IMR-90 (cell line): ENCODE results near the gene ARHGEF4. TPM values are rescaled to one million over a fixed set of nuclear protein-coding genes. Genes with fewer than 3 reads are reported as not detected.

Experiments
- ATAC-seq: fragments of 200-7000 bp; cut with Tn5 transposase; 2 replicates; pipeline ENCODE4 v1.9.1; 2020; ENCODE audit warnings: low read depth, mild to moderate bottlenecking, moderate library complexity
- BruUV-seq: library from RNA; stranded (reverse); fragments of 400-500 nt; replicated peaks from 2 replicates; lab custom pipeline; 2021; lab: Mats Ljungman, UMichigan
- CTCF ChIA-PET: fragments of 300-600 bp; formaldehyde crosslinking; extraction: SDS; loops from one replicate; lab custom pipeline; 2021; ENCODE audit warnings: antibody characterized with exemption; lab: Yijun Ruan, JAX
- POLR2A ChIA-PET: fragments of 300-600 bp; sonication (Branson Sonifier 250); formaldehyde crosslinking; loops from one replicate; lab custom pipeline; 2022; ENCODE audit warnings: antibody characterized with exemption; ENCODE audit not compliant: unreplicated experiment; lab: Charles Lee
- DNase-seq: peaks from one replicate; pipeline ENCODE4 v3.0.0; 2013
- H2AFZ ChIP-seq: replicated peaks from 2 replicates; pipeline ENCODE3; 2013; ENCODE audit warnings: low read length, mild to moderate bottlenecking; ENCODE audit not compliant: poor library complexity
- H2AK5ac ChIP-seq: 2 replicates; pipeline ENCODE4 v1.6.1; 2013; ENCODE audit warnings: low read depth, low read length, inconsistent platforms
- H2AK9ac ChIP-seq: replicated peaks from 2 replicates; pipeline ENCODE3; 2013; ENCODE audit warnings: mild to moderate bottlenecking, low read depth, low read length, moderate library complexity; ENCODE audit not compliant: poor library complexity
- H2BK120ac ChIP-seq: 2 replicates; pipeline ENCODE4 v1.6.1; 2013; ENCODE audit warnings: low read depth, low read length, inconsistent platforms
- H2BK15ac ChIP-seq: 3 replicates; pipeline ENCODE4 v1.6.1; 2013; ENCODE audit warnings: low read depth, low read length, inconsistent platforms
- H2BK20ac ChIP-seq: 2 replicates; pipeline ENCODE4 v1.6.1; 2013; ENCODE audit warnings: low read depth, mild to moderate bottlenecking, inconsistent platforms, low read length, moderate library complexity
- H2BK5ac ChIP-seq: 2 replicates; pipeline ENCODE4 v1.6.1; 2013; ENCODE audit warnings: mild to moderate bottlenecking, low read depth, low read length, inconsistent platforms; ENCODE audit not compliant: poor library complexity, severe bottlenecking
- H3K14ac ChIP-seq: replicated peaks from 2 replicates; pipeline ENCODE4 v1.6.1; 2013; ENCODE audit warnings: low read depth, low read length, inconsistent platforms
- H3K18ac ChIP-seq: 2 replicates; pipeline ENCODE4 v1.6.1; 2013; ENCODE audit warnings: low read depth, low read length, control low read depth
- H3K23ac ChIP-seq: 2 replicates; pipeline ENCODE4 v1.6.1; 2013; ENCODE audit warnings: low read depth, low read length, inconsistent platforms
- H3K27ac ChIP-seq: 2 replicates; pipeline ENCODE4 v1.5.1; 2013; ENCODE audit warnings: mild to moderate bottlenecking, control low read depth, low read length; ENCODE audit not compliant: insufficient read depth
- H3K27me3 ChIP-seq: 2 replicates; pipeline ENCODE4 v1.6.1; 2013; ENCODE audit warnings: low read length; ENCODE audit not compliant: control insufficient read depth, insufficient read depth
- H3K36me3 ChIP-seq: 2 replicates; pipeline ENCODE4 v1.6.1; 2013; ENCODE audit warnings: low read length, mixed read lengths; ENCODE audit not compliant: control insufficient read depth, insufficient read depth
- H3K4ac ChIP-seq: 2 replicates; pipeline ENCODE4 v1.6.1; 2013; ENCODE audit warnings: low read depth, low read length, inconsistent platforms
- H3K4me1 ChIP-seq: 2 replicates; pipeline ENCODE4 v1.6.1; 2013; ENCODE audit warnings: low read length, mixed read lengths; ENCODE audit not compliant: control insufficient read depth, insufficient read depth
- H3K4me2 ChIP-seq: 2 replicates; pipeline ENCODE4 v1.6.1; 2013; ENCODE audit warnings: low read depth, mild to moderate bottlenecking, control low read depth, low read length, moderate library complexity
- H3K4me3 ChIP-seq: 2 replicates; pipeline ENCODE4 v1.5.1; 2013; ENCODE audit warnings: low read depth, mild to moderate bottlenecking, control low read depth, low read length, moderate library complexity; ENCODE audit not compliant: insufficient read depth
- H3K56ac ChIP-seq: 2 replicates; pipeline ENCODE4 v1.6.1; 2013; ENCODE audit warnings: low read length, inconsistent platforms; ENCODE audit not compliant: insufficient read depth; ENCODE audit errors: extremely low read depth
- H3K79me1 ChIP-seq, 2 experiments: 2 replicates each; pipeline ENCODE4 v1.6.1; 2013; ENCODE audit warnings: low read length in 2 of 2, inconsistent platforms in 1 of 2, low read depth in 1 of 2
- H3K9ac ChIP-seq: 2 replicates; pipeline ENCODE4 v1.6.1; 2013; ENCODE audit warnings: low read depth, low read length, control low read depth
- H3K9me1 ChIP-seq: 2 replicates; pipeline ENCODE4 v1.6.1; 2013; ENCODE audit warnings: low read length, inconsistent platforms; ENCODE audit not compliant: insufficient read depth
- H3K9me3 ChIP-seq: 2 replicates; pipeline ENCODE4 v1.6.1; 2013; ENCODE audit warnings: low read length; ENCODE audit not compliant: control insufficient read depth, insufficient read depth
- H4K20me1 ChIP-seq: 2 replicates; pipeline ENCODE4 v1.6.1; 2013; ENCODE audit warnings: low read length, inconsistent platforms; ENCODE audit not compliant: insufficient read depth
- H4K5ac ChIP-seq: 2 replicates; pipeline ENCODE4 v1.6.1; 2013; ENCODE audit warnings: mild to moderate bottlenecking, low read depth, low read length, control low read depth
- H4K8ac ChIP-seq, 2 experiments: 2 replicates each; pipeline ENCODE4 v1.6.1; 2013; ENCODE audit warnings: low read depth in 2 of 2, low read length in 2 of 2, control low read depth in 1 of 2, inconsistent platforms in 1 of 2
- H4K91ac ChIP-seq: 2 replicates; pipeline ENCODE4 v1.6.1; 2013; ENCODE audit warnings: low read depth, low read length, inconsistent platforms; ENCODE audit not compliant: insufficient read depth
- CEBPB ChIP-seq: IDR thresholded peaks from 2 replicates; pipeline ENCODE4 v1.6.1; 2012; ENCODE audit warnings: low read depth, low read length, improper control_type of control experiment
- RCOR1 ChIP-seq: IDR thresholded peaks from 2 replicates; pipeline ENCODE4 v1.6.1; 2012; ENCODE audit warnings: mild to moderate bottlenecking, low read length, improper control_type of control experiment; ENCODE audit not compliant: insufficient replicate concordance
- SMC3 ChIP-seq: fragments of 150-350 bp; IDR thresholded peaks from 2 replicates; pipeline ENCODE4 v1.6.1; 2016; ENCODE audit warnings: low read depth, mild to moderate bottlenecking, antibody characterized with exemption, low read length, moderate library complexity
- WGBS, 2 experiments: methylation state at CpG; one replicate each; pipeline versions ENCODE4 v1.1.5 to v1.1.7; 2013; ENCODE audit warnings: missing lambda C conversion rate in 2 of 2; ENCODE audit not compliant: insufficient read length in 1 of 2; ENCODE audit errors: extremely low coverage in 2 of 2; 5-methylcytosine and 5-hydroxymethylcytosine counted together
- dilution Hi-C: fragments of 300-500 bp; cut with HindIII; formaldehyde crosslinking; loops from one replicate; pipeline ENCODE4 v1.14.3; 2018; ENCODE audit warnings: low sequenced_read_pairs; ENCODE audit not compliant: unreplicated experiment
- in situ Hi-C: fragments of 300-500 bp; cut with MboI; formaldehyde crosslinking; loops from 3 replicates; pipeline ENCODE4 v1.14.3; 2019; ENCODE audit warnings: low sequenced_read_pairs, inconsistent platforms, mixed read lengths
- intact Hi-C: fragments of 100-400 bp; cut with micrococcal nuclease; formaldehyde crosslinking; loops from 2 replicates; pipeline ENCODE4 v1.10.0; 2022
- polyA plus RNA-seq, 3 experiments: library from polyadenylated mRNA; depleted of rRNA; stranded (reverse); fragments of >200 nt; gene quantifications; 2 replicates each; pipeline ENCODE4 v1.2.3, GENCODE V29; 2012; ENCODE audit warnings: low replicate concordance in 1 of 3
- total RNA-seq: library from RNA; depleted of rRNA; stranded (reverse); fragments of >200 nt; gene quantifications from 2 replicates; pipeline ENCODE4 v1.2.3, GENCODE V29; 2012
- TF ChIP-seq, protein P1 (sequence below): conservative IDR thresholded peaks from 2 replicates; pipeline ENCODE4 v1.5.1; 2012; ENCODE audit warnings: mild to moderate bottlenecking, low read depth, low read length, improper control_type of control experiment
- TF ChIP-seq, protein P2 (sequence below): fragments of 150-350 bp; IDR thresholded peaks from 2 replicates; pipeline ENCODE4 v1.6.1; 2017; ENCODE audit warnings: mild to moderate bottlenecking, antibody characterized with exemption, low read length, low read depth

Gene ARHGEF4
- total and polyA plus RNA-seq, 2 of the 4 experiments (the other 2 are of a cell fraction): 2.7 to 5.0 TPM

DNA sequence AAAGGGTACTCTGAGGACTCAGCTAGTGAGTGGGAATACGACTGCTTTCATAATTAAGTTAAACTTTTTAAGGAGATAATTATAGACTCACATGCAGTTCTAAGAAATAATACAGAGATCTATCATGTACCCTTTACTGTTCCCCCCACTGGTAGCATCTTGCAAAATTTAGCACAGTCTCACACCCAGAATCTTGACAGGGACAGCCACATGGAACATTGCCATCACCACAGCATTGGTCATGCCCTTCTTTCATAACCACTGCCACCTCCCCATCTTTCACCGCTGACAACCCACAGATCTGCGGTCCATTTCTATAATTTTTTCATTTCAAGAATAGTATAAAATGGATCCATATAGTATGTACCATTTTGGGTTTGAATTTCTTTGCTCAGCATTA is 37.8 kb downstream of the ARHGEF4 start:
- Histone ChIP-seq H2BK20ac (no peak overlapping the region), H3K23ac (no peak overlapping the region), H3K4me2 (no peak overlapping the region), H3K79me1 (no peaks in the 10 kb centered on the region), H4K91ac (no peak overlapping the region), H3K18ac (no peak overlapping the region), H2AK9ac (no peak overlapping the region), H3K56ac (no peak overlapping the region), H3K14ac (no peak overlapping the region), H4K20me1 (no peaks in the 10 kb centered on the region), H3K36me3 (no peaks in the 10 kb centered on the region), H3K27me3 (peaks cover 3% of the 10 kb centered on the region; the same call in 1 of the 2 replicates), H3K9me1 (no peaks in the 10 kb centered on the region), H3K27ac (no peak overlapping the region), H3K4me1 (no peaks in the 10 kb centered on the region), H3K4ac (no peak overlapping the region), H2BK15ac (no peak overlapping the region), H3K4me3 (no peak overlapping the region), H2AK5ac (no peak overlapping the region), H3K9ac (no peak overlapping the region), H2BK5ac (no peak overlapping the region), H2AFZ (no peak overlapping the region), H4K5ac (no peak overlapping the region), H4K8ac (no peak overlapping the region), H2BK120ac (no peak overlapping the region), H3K9me3 (no peaks in the 10 kb centered on the region)
- in situ Hi-C loops: loop anchor here (5.0 kb wide), 1 partner anchor 72 kb away; no protein-coding TSS in a partner anchor
- ChIA-PET CTCF (interaction anchor here (1.2 to 1.9 kb wide), 2 partner anchors 9 to 77 kb away, joined by 4 to 18 read pairs; no protein-coding TSS in a partner anchor), POLR2A (no interaction called here)
- ATAC-seq (no peak), DNase-seq (no peak)
- intact Hi-C loops: no loop called here
- no peak for TF ChIP-seq CEBPB
- TF ChIP-seq, protein P1, sequence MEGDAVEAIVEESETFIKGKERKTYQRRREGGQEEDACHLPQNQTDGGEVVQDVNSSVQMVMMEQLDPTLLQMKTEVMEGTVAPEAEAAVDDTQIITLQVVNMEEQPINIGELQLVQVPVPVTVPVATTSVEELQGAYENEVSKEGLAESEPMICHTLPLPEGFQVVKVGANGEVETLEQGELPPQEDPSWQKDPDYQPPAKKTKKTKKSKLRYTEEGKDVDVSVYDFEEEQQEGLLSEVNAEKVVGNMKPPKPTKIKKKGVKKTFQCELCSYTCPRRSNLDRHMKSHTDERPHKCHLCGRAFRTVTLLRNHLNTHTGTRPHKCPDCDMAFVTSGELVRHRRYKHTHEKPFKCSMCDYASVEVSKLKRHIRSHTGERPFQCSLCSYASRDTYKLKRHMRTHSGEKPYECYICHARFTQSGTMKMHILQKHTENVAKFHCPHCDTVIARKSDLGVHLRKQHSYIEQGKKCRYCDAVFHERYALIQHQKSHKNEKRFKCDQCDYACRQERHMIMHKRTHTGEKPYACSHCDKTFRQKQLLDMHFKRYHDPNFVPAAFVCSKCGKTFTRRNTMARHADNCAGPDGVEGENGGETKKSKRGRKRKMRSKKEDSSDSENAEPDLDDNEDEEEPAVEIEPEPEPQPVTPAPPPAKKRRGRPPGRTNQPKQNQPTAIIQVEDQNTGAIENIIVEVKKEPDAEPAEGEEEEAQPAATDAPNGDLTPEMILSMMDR: no peak
- TF ChIP-seq, protein P2, sequence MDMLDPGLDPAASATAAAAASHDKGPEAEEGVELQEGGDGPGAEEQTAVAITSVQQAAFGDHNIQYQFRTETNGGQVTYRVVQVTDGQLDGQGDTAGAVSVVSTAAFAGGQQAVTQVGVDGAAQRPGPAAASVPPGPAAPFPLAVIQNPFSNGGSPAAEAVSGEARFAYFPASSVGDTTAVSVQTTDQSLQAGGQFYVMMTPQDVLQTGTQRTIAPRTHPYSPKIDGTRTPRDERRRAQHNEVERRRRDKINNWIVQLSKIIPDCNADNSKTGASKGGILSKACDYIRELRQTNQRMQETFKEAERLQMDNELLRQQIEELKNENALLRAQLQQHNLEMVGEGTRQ: no peak
- TF ChIP-seq SMC3: no peak
- TF ChIP-seq RCOR1: no peak
- WGBS, 2 experiments: no CpG with 5 or more reads among the region's 3 CpGs
- dilution Hi-C loops: no loop called here
- BruUV-seq: no TSS peak
